GM21381 (cell line): ENCODE data around the gene R3HDM1.
"Not testable (repeated sequence)": the region's sequence is repeated elsewhere in the genome, so short reads cannot be mapped to it uniquely, and the experiment has no call there.

ENCODE experiments used
- ATAC-seq: cut with Tn5 transposase; IDR thresholded peaks from one replicate; pipeline ENCODE4 v1.9.1; 2021; ENCODE audit warnings: mild to moderate bottlenecking, moderate library complexity; ENCODE audit not compliant: unreplicated experiment

Gene R3HDM1

GRCh38 chr2:135531231-135532197, at the start of gene R3HDM1:
Gene R3HDM1, plus strand, starts transcription at chr2:135531484. Its CDS starts 73,362 bp downstream, at chr2:135604846.
- ATAC-seq: peak; percentile 73

- no peak for ATAC-seq
Measured at GRCh38 chr2:135485441-135485840, 45.8 kb upstream of the R3HDM1 start.

GRCh38 chr2:135490376-135490775, 40.9 kb upstream of the R3HDM1 start:
- ATAC-seq: no peak

GRCh38 chr2:135494503-135494902, 36.8 kb upstream of the R3HDM1 start:
- ATAC-seq: no peak

- no peak for ATAC-seq
Measured at GRCh38 chr2:135494917-135495316, 36.4 kb upstream of the R3HDM1 start.

- ATAC-seq: not testable (repeated sequence)
Measured at GRCh38 chr2:135498588-135498987, 32.7 kb upstream of the R3HDM1 start.

GRCh38 chr2:135504811-135505210, 26.5 kb upstream of the R3HDM1 start:
- no peak for ATAC-seq

- no peak for ATAC-seq
Measured at GRCh38 chr2:135510577-135510976, 20.7 kb upstream of the R3HDM1 start.

GRCh38 chr2:135512099-135512498, 19.2 kb upstream of the R3HDM1 start:
- ATAC-seq: no peak

- no peak for ATAC-seq
Measured at GRCh38 chr2:135525786-135526185, 5.5 kb upstream of the R3HDM1 start.

GRCh38 chr2:135528006-135528405, 3.3 kb upstream of the R3HDM1 start:
- no peak for ATAC-seq

- ATAC-seq: peak; percentile 62
Measured at GRCh38 chr2:135530313-135531230, 712 bp upstream of the R3HDM1 start, which contains the start of gene ZRANB3. Gene ZRANB3, minus strand, starts transcription at chr2:135531218.

GRCh38 chr2:135532581-135532980, 1.3 kb downstream of the R3HDM1 start:
- no peak for ATAC-seq

- ATAC-seq: not testable (repeated sequence)
Measured at GRCh38 chr2:135533545-135533944, 2.3 kb downstream of the R3HDM1 start.

GRCh38 chr2:135546436-135546835, 15.2 kb downstream of the R3HDM1 start:
- ATAC-seq: no peak

GRCh38 chr2:135547311-135547710, 16.0 kb downstream of the R3HDM1 start:
- no peak for ATAC-seq

GRCh38 chr2:135551356-135551755, 20.1 kb downstream of the R3HDM1 start:
- ATAC-seq: no peak

- no peak for ATAC-seq
Measured at GRCh38 chr2:135552887-135553286, 21.6 kb downstream of the R3HDM1 start.

GRCh38 chr2:135555311-135555710, 24.0 kb downstream of the R3HDM1 start:
- ATAC-seq: no peak

- no peak for ATAC-seq
Measured at GRCh38 chr2:135557530-135557929, 26.2 kb downstream of the R3HDM1 start.

- no peak for ATAC-seq
Measured at GRCh38 chr2:135561925-135562324, 30.6 kb downstream of the R3HDM1 start.
